ENCODE results near the gene NCOA1.

The NCOA1 gene

DNA sequence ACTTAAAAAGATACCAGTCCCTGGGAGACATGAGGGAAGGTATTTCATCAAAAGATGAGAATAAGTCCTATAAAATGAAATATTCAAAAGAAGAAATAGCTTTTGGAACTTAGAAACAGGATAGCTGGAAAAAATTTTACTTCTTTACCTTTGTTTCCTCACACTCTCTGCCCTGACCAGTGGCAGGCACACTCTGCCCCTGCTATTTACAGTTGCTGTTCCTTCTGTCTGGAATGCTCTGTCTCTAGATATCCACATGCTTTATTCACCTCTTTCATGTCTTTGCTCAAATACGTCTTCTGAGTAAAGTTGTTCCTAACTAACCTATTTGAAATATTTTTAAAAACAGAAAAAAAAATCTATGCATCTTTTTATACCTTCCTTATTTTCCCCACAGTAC lies 176.5 kb downstream of the NCOA1 start:
- no peak for TF ChIP-seq ZNF155 (tag by site-specific recombination; IDR thresholded peaks at IDR 0.05)
- no peak for TF ChIP-seq SETDB1 (IDR thresholded peaks at IDR 0.05; ENCODE audit: insufficient read length, low read length)
- TF ChIP-seq OVOL3 (tag by site-specific recombination; IDR thresholded peaks at IDR 0.05), result no peak
- TF ChIP-seq ZNF133 (tag by site-specific recombination; IDR thresholded peaks at IDR 0.05), result no peak
- TF ChIP-seq, protein P1, sequence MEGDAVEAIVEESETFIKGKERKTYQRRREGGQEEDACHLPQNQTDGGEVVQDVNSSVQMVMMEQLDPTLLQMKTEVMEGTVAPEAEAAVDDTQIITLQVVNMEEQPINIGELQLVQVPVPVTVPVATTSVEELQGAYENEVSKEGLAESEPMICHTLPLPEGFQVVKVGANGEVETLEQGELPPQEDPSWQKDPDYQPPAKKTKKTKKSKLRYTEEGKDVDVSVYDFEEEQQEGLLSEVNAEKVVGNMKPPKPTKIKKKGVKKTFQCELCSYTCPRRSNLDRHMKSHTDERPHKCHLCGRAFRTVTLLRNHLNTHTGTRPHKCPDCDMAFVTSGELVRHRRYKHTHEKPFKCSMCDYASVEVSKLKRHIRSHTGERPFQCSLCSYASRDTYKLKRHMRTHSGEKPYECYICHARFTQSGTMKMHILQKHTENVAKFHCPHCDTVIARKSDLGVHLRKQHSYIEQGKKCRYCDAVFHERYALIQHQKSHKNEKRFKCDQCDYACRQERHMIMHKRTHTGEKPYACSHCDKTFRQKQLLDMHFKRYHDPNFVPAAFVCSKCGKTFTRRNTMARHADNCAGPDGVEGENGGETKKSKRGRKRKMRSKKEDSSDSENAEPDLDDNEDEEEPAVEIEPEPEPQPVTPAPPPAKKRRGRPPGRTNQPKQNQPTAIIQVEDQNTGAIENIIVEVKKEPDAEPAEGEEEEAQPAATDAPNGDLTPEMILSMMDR (tag by site-specific recombination; IDR thresholded peaks at IDR 0.05), result no peak
- TF ChIP-seq, protein P2, sequence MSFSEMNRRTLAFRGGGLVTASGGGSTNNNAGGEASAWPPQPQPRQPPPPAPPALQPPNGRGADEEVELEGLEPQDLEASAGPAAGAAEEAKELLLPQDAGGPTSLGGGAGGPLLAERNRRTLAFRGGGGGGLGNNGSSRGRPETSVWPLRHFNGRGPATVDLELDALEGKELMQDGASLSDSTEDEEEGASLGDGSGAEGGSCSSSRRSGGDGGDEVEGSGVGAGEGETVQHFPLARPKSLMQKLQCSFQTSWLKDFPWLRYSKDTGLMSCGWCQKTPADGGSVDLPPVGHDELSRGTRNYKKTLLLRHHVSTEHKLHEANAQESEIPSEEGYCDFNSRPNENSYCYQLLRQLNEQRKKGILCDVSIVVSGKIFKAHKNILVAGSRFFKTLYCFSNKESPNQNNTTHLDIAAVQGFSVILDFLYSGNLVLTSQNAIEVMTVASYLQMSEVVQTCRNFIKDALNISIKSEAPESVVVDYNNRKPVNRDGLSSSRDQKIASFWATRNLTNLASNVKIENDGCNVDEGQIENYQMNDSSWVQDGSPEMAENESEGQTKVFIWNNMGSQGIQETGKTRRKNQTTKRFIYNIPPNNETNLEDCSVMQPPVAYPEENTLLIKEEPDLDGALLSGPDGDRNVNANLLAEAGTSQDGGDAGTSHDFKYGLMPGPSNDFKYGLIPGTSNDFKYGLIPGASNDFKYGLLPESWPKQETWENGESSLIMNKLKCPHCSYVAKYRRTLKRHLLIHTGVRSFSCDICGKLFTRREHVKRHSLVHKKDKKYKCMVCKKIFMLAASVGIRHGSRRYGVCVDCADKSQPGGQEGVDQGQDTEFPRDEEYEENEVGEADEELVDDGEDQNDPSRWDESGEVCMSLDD (tag by site-specific recombination; IDR thresholded peaks at IDR 0.05), result no peak
- no peak for TF ChIP-seq ZNF16 (tag by site-specific recombination; IDR thresholded peaks at IDR 0.05; ENCODE audit: low read depth)
- TF ChIP-seq, protein P3, sequence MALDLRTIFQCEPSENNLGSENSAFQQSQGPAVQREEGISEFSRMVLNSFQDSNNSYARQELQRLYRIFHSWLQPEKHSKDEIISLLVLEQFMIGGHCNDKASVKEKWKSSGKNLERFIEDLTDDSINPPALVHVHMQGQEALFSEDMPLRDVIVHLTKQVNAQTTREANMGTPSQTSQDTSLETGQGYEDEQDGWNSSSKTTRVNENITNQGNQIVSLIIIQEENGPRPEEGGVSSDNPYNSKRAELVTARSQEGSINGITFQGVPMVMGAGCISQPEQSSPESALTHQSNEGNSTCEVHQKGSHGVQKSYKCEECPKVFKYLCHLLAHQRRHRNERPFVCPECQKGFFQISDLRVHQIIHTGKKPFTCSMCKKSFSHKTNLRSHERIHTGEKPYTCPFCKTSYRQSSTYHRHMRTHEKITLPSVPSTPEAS (tag by site-specific recombination; IDR thresholded peaks at IDR 0.05), result no peak
- TF ChIP-seq ZFP41 (tag by site-specific recombination; IDR thresholded peaks at IDR 0.05; ENCODE audit: borderline replicate concordance), result no peak
- TF ChIP-seq KLF10 (tag by site-specific recombination; IDR thresholded peaks at IDR 0.05), result no peak
- no peak for TF ChIP-seq ZNF549 (tag by site-specific recombination; IDR thresholded peaks at IDR 0.05)
- TF ChIP-seq ZNF558 (tag by site-specific recombination; IDR thresholded peaks at IDR 0.05), result no peak
- TF ChIP-seq ZNF600 (tag by site-specific recombination; IDR thresholded peaks at IDR 0.05), result no peak
- TF ChIP-seq KLF1 (tag by site-specific recombination; IDR thresholded peaks at IDR 0.05), result no peak
- no peak for TF ChIP-seq BCL11B (tag by site-specific recombination; IDR thresholded peaks at IDR 0.05; ENCODE audit: low read depth)
- TF ChIP-seq ZNF24 (tag by site-specific recombination; IDR thresholded peaks at IDR 0.05), result no peak
- TF ChIP-seq ZNF664 (tag by site-specific recombination; IDR thresholded peaks at IDR 0.05), result no peak
- POLR2A ChIA-PET, result no interaction called here

DNA sequence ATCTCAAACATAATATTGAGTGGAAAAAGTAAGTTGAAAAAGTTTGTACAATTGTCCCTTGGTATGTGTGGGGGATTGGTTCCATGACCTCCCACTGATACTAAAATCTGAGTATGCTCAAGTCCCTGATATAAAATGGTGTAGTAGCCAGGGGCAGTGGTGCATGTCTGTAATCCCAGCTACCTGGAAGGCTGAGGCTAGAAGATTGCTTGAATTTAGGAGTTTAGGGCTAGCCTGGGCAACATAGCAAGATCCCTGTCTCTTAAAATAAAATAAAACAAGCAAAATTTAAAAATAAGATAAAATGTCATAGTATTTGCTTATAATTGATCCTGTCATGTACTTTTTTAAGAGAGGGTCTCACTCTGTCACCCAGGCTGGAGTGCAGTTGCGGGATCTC lies 180.2 kb downstream of the NCOA1 start:
- ChIA-PET POLR2A (no interaction called here), CTCF (no interaction called here)
- TF ChIP-seq ZNF121 (tag by site-specific recombination; IDR thresholded peaks at IDR 0.05) (peak; percentile 32; the same call in 1 of the 2 replicates), ZNF530 (tag by site-specific recombination; IDR thresholded peaks at IDR 0.05; ENCODE audit: low read depth) (no peak)
- no peak overlapping the region for H3K27ac ChIP-seq (ENCODE audit: extremely low read depth, low read depth, low read length)
- no peaks in the 10 kb centered on the region for H3K9me3 ChIP-seq (ENCODE audit: control insufficient read depth, insufficient read depth, low read depth, low read length)
- H3K4me3 ChIP-seq (ENCODE audit: low read depth, low read length), result no peak overlapping the region
- no peaks in the 10 kb centered on the region; a peak in 1 of 3 replicates for H3K36me3 ChIP-seq (ENCODE audit: control insufficient read depth in 2 of 2, insufficient read depth in 1 of 2, low read length in 2 of 2)
- no peaks in the 10 kb centered on the region for H3K4me1 ChIP-seq (ENCODE audit: control insufficient read depth, insufficient read depth, low read length)

More for the DNA sequence above, 176.5 kb downstream of the NCOA1 start:
- H3K4me1 ChIP-seq (ENCODE audit: control insufficient read depth, insufficient read depth, low read length), result no peaks in the 10 kb centered on the region
- no peaks in the 10 kb centered on the region for H3K36me3 ChIP-seq (ENCODE audit: control insufficient read depth in 2 of 2, insufficient read depth in 1 of 2, low read length in 2 of 2)
- CTCF ChIA-PET, result no interaction called here
- H3K9me3 ChIP-seq (ENCODE audit: control insufficient read depth, insufficient read depth, low read depth, low read length), result no peaks in the 10 kb centered on the region
- no peak overlapping the region for H3K4me3 ChIP-seq (ENCODE audit: low read depth, low read length)
- no peak overlapping the region for H3K27ac ChIP-seq (ENCODE audit: extremely low read depth, low read depth, low read length)
